GM18511 (cell line): ENCODE data around the gene WDR38.

Experiments
- ATAC-seq: cut with Tn5 transposase; IDR thresholded peaks from one replicate; pipeline ENCODE4 v1.9.1; 2021; ENCODE audit warnings: mild to moderate bottlenecking, moderate library complexity; ENCODE audit not compliant: unreplicated experiment

Gene WDR38

GRCh38 chr9:124857533-124858162 lies 4.4 kb downstream of the WDR38 start:
- no peak for ATAC-seq

- no peak for ATAC-seq
Observed at GRCh38 chr9:124858330-124859046, 5.2 kb downstream of the WDR38 start.

- no peak for ATAC-seq
Observed at GRCh38 chr9:124859803-124860581, 6.7 kb downstream of the WDR38 start.

GRCh38 chr9:124860582-124861341 lies 7.5 kb downstream of the WDR38 start:
- no peak for ATAC-seq

GRCh38 chr9:124861342-124862229 lies 8.3 kb downstream of the WDR38 start, which contains the start of the genes ARPC5L and RPL35:
TSS of gene ARPC5L (plus strand) at chr9:124862130. CDS start at chr9:124869291, 7,161 bp downstream.
TSS of gene RPL35 (minus strand) at chr9:124861957. CDS start at chr9:124861912, 45 bp downstream.
- peak; percentile 91 for ATAC-seq

- no peak for ATAC-seq
Observed at GRCh38 chr9:124863371-124863871, 10.2 kb downstream of the WDR38 start.

GRCh38 chr9:124868511-124869465 lies 15.5 kb downstream of the WDR38 start:
- ATAC-seq = peak; percentile 62

- peak; percentile 9 for ATAC-seq
Observed at GRCh38 chr9:124869466-124869985, 16.3 kb downstream of the WDR38 start.

GRCh38 chr9:124869986-124870560 lies 16.8 kb downstream of the WDR38 start:
- peak; percentile 61 for ATAC-seq

GRCh38 chr9:124870723-124871122 lies 17.5 kb downstream of the WDR38 start:
- no peak for ATAC-seq

GRCh38 chr9:124871156-124871561 lies 17.9 kb downstream of the WDR38 start:
- ATAC-seq = no peak

- ATAC-seq = no peak
Observed at GRCh38 chr9:124873664-124874063, 20.4 kb downstream of the WDR38 start.

GRCh38 chr9:124875501-124875900 lies 22.2 kb downstream of the WDR38 start:
- ATAC-seq = no peak

- no peak for ATAC-seq
Observed at GRCh38 chr9:124877021-124877782, 23.9 kb downstream of the WDR38 start.

- ATAC-seq = no peak
Observed at GRCh38 chr9:124878021-124878420, 24.8 kb downstream of the WDR38 start.

- no peak for ATAC-seq
Observed at GRCh38 chr9:124878518-124878917, 25.3 kb downstream of the WDR38 start.

GRCh38 chr9:124879226-124879625 lies 26.0 kb downstream of the WDR38 start:
- ATAC-seq = no peak
